ENCODE data around the gene PMVK. TPM values are rescaled to one million over a fixed set of nuclear protein-coding genes. Genes with fewer than 3 reads are reported as not detected.

Gene PMVK
- total and polyA plus RNA-seq, 2 of the 8 experiments (the other 6 are each of a cell fraction or from before 2014, with no cell fraction given) = 23.8 to 26.5 TPM

DNA sequence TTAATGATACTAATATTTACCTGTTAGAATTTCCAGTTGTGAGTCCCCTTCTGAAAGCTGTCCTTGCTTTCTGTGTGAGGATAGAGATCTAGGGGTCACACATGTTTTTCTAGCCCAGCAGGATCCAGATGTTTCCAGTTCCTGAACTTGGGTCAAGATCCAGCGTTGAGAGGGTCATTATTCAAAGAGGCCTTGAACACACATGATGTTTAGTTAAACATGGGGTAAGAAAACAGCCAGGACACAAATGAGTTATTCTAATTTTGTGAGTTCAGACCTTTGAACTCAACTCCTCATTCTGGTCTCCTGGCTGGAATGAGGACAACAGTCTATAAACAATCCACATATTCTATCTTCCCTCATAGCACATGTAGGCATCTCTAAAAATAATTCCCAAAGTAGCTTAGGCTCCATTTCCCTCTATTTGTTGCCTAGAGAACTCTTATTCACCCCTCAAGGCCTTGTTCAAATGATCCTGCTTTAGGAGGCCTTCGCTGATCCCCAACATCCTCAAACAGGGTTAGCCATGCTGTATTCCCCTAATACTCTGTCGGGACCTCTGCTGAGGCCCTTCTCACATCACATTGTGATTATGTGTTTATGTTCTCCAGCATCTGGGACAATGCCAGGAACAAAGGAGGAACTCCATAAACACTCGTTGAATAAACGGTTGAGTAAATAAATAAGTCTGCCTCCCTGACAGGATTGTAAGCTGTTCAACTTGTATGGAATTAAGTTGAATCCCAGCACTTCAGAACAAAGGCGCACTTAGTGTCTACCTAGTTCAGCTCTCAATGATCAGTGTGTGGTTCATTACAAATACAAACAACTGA, 51.4 kb downstream of the PMVK start:
- H2BK20ac ChIP-seq (ENCODE audit: low read length) = no peak overlapping the region
- H4K5ac ChIP-seq (ENCODE audit: insufficient read length, low read depth, low read length) = no peak overlapping the region
- no peaks in the 10 kb centered on the region for H3K9me3 ChIP-seq (ENCODE audit: insufficient read depth in 2 of 2, low read depth in 1 of 2, low read length in 1 of 2)
- 88% methylated on average over 6 of the region's 6 CpGs; no CpG with 5 or more reads in 1 of the 2 experiments for WGBS, 2 experiments (ENCODE audit: extremely low coverage in 1 of 2, insufficient coverage in 1 of 2, insufficient read length in 1 of 2, insufficient replicate concordance in 2 of 2, low coverage in 1 of 2, low lambda C conversion rate in 2 of 2, missing lambda C conversion rate in 1 of 2)
- H2BK120ac ChIP-seq (replicated peaks; ENCODE audit: low read depth, low read length) = no peak overlapping the region
- no peak overlapping the region for H2BK12ac ChIP-seq (ENCODE audit: low read depth, low read length)
- FAIRE-seq (no peak), DNase-seq (ENCODE audit: low read depth in 1 of 2, low spot score in 2 of 2) (no peak)
- ChIA-PET POLR2A (ENCODE audit: partially characterized antibody) (no interaction called here), CTCF (ENCODE audit: partially characterized antibody) (interaction anchor here (0.5 to 1.3 kb wide), 8 partner anchors 12 to 177 kb away, joined by 3 to 4 read pairs (median 3); no protein-coding TSS in a partner anchor)
- H2BK5ac ChIP-seq (ENCODE audit: low read depth, low read length) = no peak overlapping the region
- no peak overlapping the region for H4K91ac ChIP-seq (replicated peaks; ENCODE audit: insufficient read length, low read length)
- H3K56ac ChIP-seq (replicated peaks; ENCODE audit: insufficient read length, low read depth, low read length) = no peak overlapping the region
- no peak for TF ChIP-seq TBP (IDR thresholded peaks at IDR 0.05; ENCODE audit: low read depth, low read length)
- TF ChIP-seq CREB1 (IDR thresholded peaks at IDR 0.05) = no peak
- no peak for TF ChIP-seq RXRA (IDR thresholded peaks at IDR 0.05; ENCODE audit: insufficient read depth, low read depth, low read length)
- TF ChIP-seq EP300 (IDR thresholded peaks at IDR 0.05; ENCODE audit: borderline replicate concordance in 1 of 2, low read depth in 2 of 2, low read length in 2 of 2) = no peak
- H3K27me3 ChIP-seq (replicated peaks in 1 of 4; ENCODE audit: control insufficient read depth in 3 of 4, extremely low read depth in 1 of 4, insufficient read depth in 3 of 4, low read length in 3 of 4) = 0 out of 7 replicates have a peak, but pooled peaks cover 0 to 2% (median 0%) of the 10 kb centered on the region in 4 experiments
- no peaks in the 10 kb centered on the region for H4K20me1 ChIP-seq (replicated peaks in 1 of 2; ENCODE audit: control insufficient read depth in 1 of 2, insufficient read depth in 2 of 2, low read length in 2 of 2)
- no peak overlapping the region for H3K23ac ChIP-seq (ENCODE audit: insufficient read length)
- no peaks in the 10 kb centered on the region for H3K79me2 ChIP-seq (ENCODE audit: control insufficient read depth in 1 of 2, insufficient read depth in 2 of 2, low read length in 2 of 2)
- no peaks in the 10 kb centered on the region for H3K23me2 ChIP-seq (ENCODE audit: low read depth, low read length)
- H3K36me3 ChIP-seq (ENCODE audit: control insufficient read depth in 2 of 4, insufficient read depth in 4 of 4, low read length in 3 of 4) = no peaks in the 10 kb centered on the region
- H3K79me1 ChIP-seq (ENCODE audit: low read depth, low read length) = no peaks in the 10 kb centered on the region
- no peak overlapping the region for H3K4ac ChIP-seq (replicated peaks; ENCODE audit: insufficient read length, low read depth, low read length)
- no peak overlapping the region for H2AK5ac ChIP-seq (ENCODE audit: low read depth, low read length)
- H4K8ac ChIP-seq (ENCODE audit: extremely low read depth, insufficient read depth, low read length) = no peak overlapping the region
- H3K4me1 ChIP-seq (replicated peaks in 1 of 4; ENCODE audit: control insufficient read depth in 3 of 4, insufficient read depth in 4 of 4, low read length in 3 of 4) = peaks cover 0 to 6% (median 0%) of the 10 kb centered on the region in 4 experiments; a peak in 1 of 7 replicates
- no peak overlapping the region for H3K9ac ChIP-seq (replicated peaks in 1 of 4; ENCODE audit: extremely low read depth in 1 of 4, low read depth in 3 of 4, low read length in 3 of 4)
- H2AFZ ChIP-seq (ENCODE audit: low read length) = no peak overlapping the region
- H2BK15ac ChIP-seq (ENCODE audit: low read length) = no peak overlapping the region
- no peak overlapping the region for H3K18ac ChIP-seq (ENCODE audit: extremely low read depth, low read length)
- no peak overlapping the region for H3K4me3 ChIP-seq (ENCODE audit: extremely low read depth in 1 of 4, insufficient read depth in 2 of 4, low read depth in 3 of 4, low read length in 4 of 4)
- no peak overlapping the region for H3K27ac ChIP-seq (ENCODE audit: low read depth, low read length)
- H3K4me2 ChIP-seq (ENCODE audit: insufficient read depth in 1 of 2, low read depth in 2 of 2, low read length in 2 of 2) = no peak overlapping the region
- no peak overlapping the region for H3K14ac ChIP-seq (ENCODE audit: insufficient read length)

Data from H1 (cell line).